Panc1 (cell line): ENCODE results near the gene CETP. TPM values are rescaled to one million over a fixed set of nuclear protein-coding genes. Genes with fewer than 3 reads are reported as not detected.

ENCODE experiments used
- ATAC-seq: fragments of 200-7000 bp; cut with Tn5 transposase; 2 replicates; pipeline ENCODE4 v1.9.1; 2020; ENCODE audit warnings: mild to moderate bottlenecking, moderate library complexity
- BruUV-seq: library from RNA; stranded (reverse); fragments of 400-500 nt; replicated peaks from 2 replicates; lab custom pipeline; 2021; lab: Mats Ljungman, UMichigan
- CTCF ChIA-PET: fragments of 300-600 bp; sonication (Branson Sonifier 250); formaldehyde crosslinking; loops from one replicate; lab custom pipeline; 2022; ENCODE audit warnings: antibody characterized with exemption; lab: Charles Lee
- POLR2A ChIA-PET: fragments of 300-600 bp; sonication (Branson Sonifier 250); formaldehyde crosslinking; loops from one replicate; lab custom pipeline; 2022; ENCODE audit warnings: antibody characterized with exemption; lab: Charles Lee
- DNase-seq: peaks from one replicate; pipeline ENCODE4 v3.0.0-alpha.2; 2010; ENCODE audit warnings: low read depth, low spot score
- H3K27ac ChIP-seq: 2 replicates; pipeline ENCODE4 v1.5.1; 2011; ENCODE audit warnings: mild to moderate bottlenecking, low read length, inconsistent platforms
- H3K27me3 ChIP-seq: fragments of 200-500 bp; sonication (Bioruptor generic); 2 replicates; pipeline ENCODE4 v1.6.0; 2014; ENCODE audit warnings: low read length, inconsistent platforms; ENCODE audit not compliant: control insufficient read depth, insufficient read depth
- H3K36me3 ChIP-seq: fragments of 200-500 bp; sonication (Bioruptor generic); 2 replicates; pipeline ENCODE4 v1.5.1; 2014; ENCODE audit warnings: inconsistent platforms, mild to moderate bottlenecking, low read length, moderate library complexity; ENCODE audit not compliant: control insufficient read depth, insufficient read depth
- H3K4me1 ChIP-seq: 2 replicates; pipeline ENCODE4 v1.5.1; 2011; ENCODE audit warnings: inconsistent platforms, mild to moderate bottlenecking, low read length, moderate library complexity; ENCODE audit not compliant: control insufficient read depth, insufficient read depth
- H3K4me3 ChIP-seq, 2 experiments: 2 replicates each; pipeline ENCODE4 v1.5.1; 2011 to 2012; ENCODE audit warnings: low read depth in 2 of 2, low read length in 2 of 2, mild to moderate bottlenecking in 2 of 2, inconsistent platforms in 1 of 2, moderate library complexity in 1 of 2
- H3K9me3 ChIP-seq: fragments of 200-500 bp; sonication (Bioruptor generic); 2 replicates; pipeline ENCODE4 v1.5.1; 2014; ENCODE audit warnings: low read depth, mild to moderate bottlenecking, inconsistent platforms, low read length, moderate library complexity; ENCODE audit not compliant: control insufficient read depth, insufficient read depth
- CTCF ChIP-seq: fragments of 450-650 bp; IDR thresholded peaks from 2 replicates; pipeline ENCODE4 v1.5.1; 2017; ENCODE audit warnings: mild to moderate bottlenecking
- POLR2AphosphoS5 ChIP-seq: IDR thresholded peaks from 2 replicates; pipeline ENCODE4 v1.6.1; 2012; ENCODE audit warnings: mild to moderate bottlenecking, low read depth, low read length, moderate library complexity
- REST ChIP-seq, 2 experiments: IDR thresholded peaks; 2 replicates each; pipeline ENCODE4 v1.6.1; 2011 to 2012; ENCODE audit warnings: low read depth in 2 of 2, control low read depth in 1 of 2, low read length in 1 of 2, mild to moderate bottlenecking in 1 of 2, moderate library complexity in 1 of 2; ENCODE audit not compliant: insufficient read depth in 1 of 2
- SIN3A ChIP-seq: IDR thresholded peaks from 2 replicates; pipeline ENCODE4 v1.6.1; 2012; ENCODE audit warnings: low read depth, mild to moderate bottlenecking, low read length, moderate library complexity, borderline replicate concordance; ENCODE audit not compliant: insufficient read depth
- TCF7L2 ChIP-seq: IDR thresholded peaks from 2 replicates; pipeline ENCODE4 v1.6.1; 2011; ENCODE audit warnings: mild to moderate bottlenecking, low read depth, low read length, inconsistent platforms
- in situ Hi-C: cut with HindIII; loops from 2 replicates; pipeline ENCODE4 v1.10.0; 2016; ENCODE audit warnings: low sequenced_read_pairs, low pct_unique_long_range_greater_than_20kb
- intact Hi-C: fragments of 100-400 bp; cut with micrococcal nuclease; formaldehyde crosslinking; loops from one replicate; pipeline ENCODE4 v1.10.0; 2022; ENCODE audit not compliant: unreplicated experiment
- total RNA-seq: library from RNA; stranded (reverse); gene quantifications from one replicate; pipeline ENCODE4 v1.2.1, GENCODE V29; 2021; ENCODE audit not compliant: unreplicated experiment

CETP gene
- total RNA-seq, 1 experiment from 2014 or later, result not detected

- Histone ChIP-seq H3K27ac (no peak overlapping the region), H3K27me3 (no peaks in the 10 kb centered on the region), H3K9me3 (no peaks in the 10 kb centered on the region), H3K4me1 (no peaks in the 10 kb centered on the region), H3K4me3 (no peak overlapping the region), H3K36me3 (no peaks in the 10 kb centered on the region; the same call in 1 of the 2 replicates)
- ChIA-PET CTCF (no interaction called here), POLR2A (no interaction called here)
- TF ChIP-seq POLR2AphosphoS5 (no peak), CTCF (no peak), REST (IDR thresholded peaks at IDR 0.05; ENCODE audit: insufficient read depth in 1 of 2, low read depth in 2 of 2, low read length in 1 of 2) (no peak)
- intact Hi-C loops (no loop called here), in situ Hi-C loops (no loop called here)
- no peak for ATAC-seq
- no peak for DNase-seq
- BruUV-seq, result no TSS peak
Measured at GRCh38 chr16:56950051-56950450, 11.7 kb upstream of the CETP start.

GRCh38 chr16:56950455-56950854, 11.3 kb upstream of the CETP start:
- no peaks in the 10 kb centered on the region; the same call in 1 of the 2 replicates for H3K36me3 ChIP-seq
- no TSS peak for BruUV-seq
- no peak for DNase-seq
- H3K27ac ChIP-seq, result no peak overlapping the region
- intact Hi-C loops (no loop called here), in situ Hi-C loops (no loop called here)
- H3K4me3 ChIP-seq, result no peak overlapping the region
- ATAC-seq, result no peak
- H3K9me3 ChIP-seq, result no peaks in the 10 kb centered on the region
- POLR2A ChIA-PET, result no interaction called here
- no peaks in the 10 kb centered on the region for H3K4me1 ChIP-seq
- CTCF ChIA-PET, result no interaction called here
- H3K27me3 ChIP-seq, result no peaks in the 10 kb centered on the region
- TF ChIP-seq REST (IDR thresholded peaks at IDR 0.05; ENCODE audit: insufficient read depth in 1 of 2, low read depth in 2 of 2, low read length in 1 of 2), result no peak
- TF ChIP-seq SIN3A, result no peak
- TF ChIP-seq CTCF, result no peak
- TF ChIP-seq POLR2AphosphoS5, result no peak
- no peak for TF ChIP-seq TCF7L2
